CD1c-positive myeloid dendritic cell (primary cell): ENCODE measurements around the gene ARHGEF28.

Source experiments
- DNase-seq: peaks from one replicate; pipeline ENCODE4 v3.0.0-alpha.2; 2016; ENCODE audit errors: extremely low spot score

ARHGEF28 gene

GRCh38 chr5:73962801-73963425, 336.9 kb downstream of the ARHGEF28 start:
- no peak for DNase-seq

- no peak for DNase-seq
Observed at GRCh38 chr5:73964352-73964865, 338.4 kb downstream of the ARHGEF28 start.

- no peak for DNase-seq
Observed at GRCh38 chr5:73966451-73966850, 340.5 kb downstream of the ARHGEF28 start.

GRCh38 chr5:73967347-73967746, 341.4 kb downstream of the ARHGEF28 start:
- peak; percentile 8 for DNase-seq

GRCh38 chr5:73968246-73968645, 342.2 kb downstream of the ARHGEF28 start:
- no peak for DNase-seq

GRCh38 chr5:73968729-73969128, 342.7 kb downstream of the ARHGEF28 start:
- DNase-seq: no peak

- DNase-seq: no peak
Observed at GRCh38 chr5:73969195-73970036, 343.4 kb downstream of the ARHGEF28 start.

GRCh38 chr5:73971326-73971725, 345.3 kb downstream of the ARHGEF28 start:
- DNase-seq: no peak

GRCh38 chr5:73973135-73973534, 347.1 kb downstream of the ARHGEF28 start:
- DNase-seq: no peak

GRCh38 chr5:73974871-73975360, 348.9 kb downstream of the ARHGEF28 start:
- no peak for DNase-seq

- DNase-seq: no peak
Observed at GRCh38 chr5:73975845-73976244, 349.8 kb downstream of the ARHGEF28 start.

- DNase-seq: no peak
Observed at GRCh38 chr5:73977146-73977545, 351.1 kb downstream of the ARHGEF28 start.

GRCh38 chr5:73979321-73979720, 353.3 kb downstream of the ARHGEF28 start:
- DNase-seq: no peak

- DNase-seq: no peak
Observed at GRCh38 chr5:73981704-73982103, 355.7 kb downstream of the ARHGEF28 start.

- DNase-seq: no peak
Observed at GRCh38 chr5:73983644-73984043, 357.6 kb downstream of the ARHGEF28 start.

GRCh38 chr5:73985145-73985544, 359.1 kb downstream of the ARHGEF28 start:
- no peak for DNase-seq

GRCh38 chr5:73986729-73987128, 360.7 kb downstream of the ARHGEF28 start:
- DNase-seq: no peak

GRCh38 chr5:73987915-73988314, 361.9 kb downstream of the ARHGEF28 start:
- no peak for DNase-seq

GRCh38 chr5:73989956-73990355, 364.0 kb downstream of the ARHGEF28 start:
- DNase-seq: no peak
